NCI-H2196 treated with DMSO at 0.1 percent for 48 hours (cell line): ENCODE results near the gene WASF2.
A peak's percentile ranks its signal among the peaks of the same experiment; 100 is the strongest.
"Not testable (repeated sequence)": the region's sequence is repeated elsewhere in the genome, so short reads cannot be mapped to it uniquely, and the experiment has no call there.

Experiments used
- DNase-seq: peaks from one replicate; lab custom pipeline; 2025; ENCODE audit not compliant: unreplicated experiment; lab: John Stamatoyannopoulos, UW

The WASF2 gene

GRCh38 chr1:27428316-27429028 is 61.5 kb downstream of the WASF2 start:
- DNase-seq: peak; percentile 25

DNA sequence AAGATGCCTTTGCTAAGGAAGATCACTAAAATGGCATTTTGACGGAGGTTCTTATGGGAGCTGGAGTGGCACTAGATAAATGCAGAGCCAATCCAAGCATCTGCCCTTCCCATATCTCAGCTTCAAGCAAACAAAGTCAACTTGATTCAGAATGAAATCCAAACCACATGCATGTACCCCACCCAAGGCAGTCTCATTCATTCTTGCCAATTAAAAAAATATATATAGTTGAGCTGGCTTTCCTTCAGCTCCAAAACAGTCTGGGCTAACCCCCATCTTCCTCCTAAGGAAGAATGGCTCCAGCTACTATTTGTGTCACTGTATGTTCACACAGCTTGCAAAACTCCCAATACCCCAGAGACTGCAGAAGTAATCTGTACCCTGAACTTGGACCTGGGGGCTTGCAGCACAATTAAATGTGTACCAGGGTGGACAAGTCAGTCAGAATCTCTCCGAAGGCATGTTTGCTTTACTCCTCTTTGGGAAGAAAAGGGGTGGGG is 62.1 kb downstream of the WASF2 start:
- DNase-seq: no peak

DNA sequence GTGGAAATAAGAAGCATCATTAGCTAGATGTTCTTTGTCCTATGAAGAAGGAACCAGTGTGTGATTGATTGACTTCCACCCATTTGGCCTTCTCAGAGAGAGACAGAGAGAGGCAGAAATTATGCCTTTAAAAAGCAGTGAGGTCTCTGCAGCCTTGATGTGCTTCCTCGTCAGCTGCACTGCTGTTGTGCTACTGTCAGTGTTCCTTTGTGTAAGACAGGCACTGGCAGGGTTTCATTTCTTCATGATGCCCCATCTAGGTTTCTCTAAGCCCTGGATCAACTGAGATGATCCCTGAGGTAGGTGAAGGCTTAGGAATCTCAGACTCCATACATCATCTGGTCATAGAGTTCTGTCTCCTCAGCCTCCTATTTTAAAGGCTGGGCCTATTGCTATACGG is 62.6 kb downstream of the WASF2 start:
- DNase-seq: no peak

DNA sequence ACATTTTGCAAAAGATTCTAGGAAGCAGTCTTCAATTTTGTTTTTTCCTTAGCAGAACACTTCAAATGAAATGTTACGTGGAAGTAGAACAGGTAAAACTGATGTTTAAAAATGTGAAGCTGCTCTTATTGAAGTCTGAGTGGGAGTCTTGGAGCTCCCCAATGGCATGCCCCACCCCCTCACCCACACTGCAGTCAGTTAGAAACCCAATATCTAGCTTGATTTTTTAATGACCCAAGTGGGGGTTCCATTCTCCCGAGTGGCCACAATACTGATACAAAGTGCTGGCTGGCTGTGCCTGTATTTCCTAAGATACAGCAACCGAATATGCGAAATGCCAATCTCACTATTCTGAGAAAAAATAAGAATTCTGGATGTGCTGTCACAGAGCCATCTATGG is 66.3 kb downstream of the WASF2 start:
- no peak for DNase-seq

DNA sequence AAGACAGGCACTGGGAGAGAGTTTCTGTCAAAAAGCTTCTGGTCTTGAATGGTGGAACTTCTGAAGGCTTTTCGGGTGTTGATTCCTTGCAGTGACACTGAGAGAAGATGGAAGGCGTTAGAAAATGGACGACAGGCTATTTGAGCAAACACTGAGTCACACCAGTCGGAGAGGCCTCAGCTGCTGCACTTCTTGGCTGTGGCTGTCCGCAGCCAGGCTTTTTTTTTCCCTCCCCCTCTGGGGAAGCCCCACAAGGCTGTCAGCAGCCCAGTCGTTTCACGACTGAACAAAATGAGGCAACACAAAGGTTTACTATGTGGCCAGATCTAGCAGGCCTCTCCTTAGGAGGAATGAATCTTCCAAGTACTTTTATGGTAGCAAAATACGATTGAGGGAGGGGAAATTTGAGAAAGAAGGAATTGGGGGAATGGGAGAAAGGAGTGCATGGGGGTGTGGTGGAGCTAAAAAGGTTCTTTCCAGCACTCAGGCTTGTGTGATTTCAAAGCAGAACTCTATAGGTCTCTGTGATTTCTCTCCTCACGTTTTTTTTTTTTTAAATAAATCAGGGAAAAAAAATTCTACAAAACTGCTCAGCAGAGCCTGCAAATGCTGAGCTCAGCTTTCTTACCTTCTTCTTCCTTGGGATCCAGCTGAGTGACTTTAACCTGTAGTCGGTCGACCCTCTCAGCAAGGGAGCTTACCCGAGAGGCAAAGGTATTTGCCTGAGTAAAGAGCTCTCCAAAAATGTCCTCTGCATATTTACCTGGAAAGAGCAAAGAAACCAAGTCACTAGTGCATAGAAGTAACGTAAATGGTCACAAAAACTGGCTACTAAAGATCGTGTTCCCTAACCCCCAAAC is 71.4 kb downstream of the WASF2 start:
- no peak for DNase-seq

DNA sequence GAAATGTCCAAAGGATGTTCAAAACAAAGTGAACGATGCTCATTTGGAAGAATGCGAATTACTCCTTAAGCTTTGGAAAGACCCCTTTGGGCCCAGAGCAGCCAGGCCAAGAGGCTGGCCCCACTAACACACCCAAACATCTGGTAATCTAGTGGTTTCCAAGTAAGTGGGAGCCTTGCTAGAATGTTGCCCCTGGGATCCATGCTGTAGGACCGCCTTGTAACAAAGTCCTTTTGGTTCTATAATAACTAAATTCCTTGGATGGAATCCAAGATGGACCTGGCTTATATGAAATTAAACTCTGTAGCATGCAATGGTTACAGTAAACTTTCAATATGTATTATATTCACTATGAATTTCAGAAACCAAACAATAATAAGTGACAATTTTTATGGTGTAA is 72.3 kb downstream of the WASF2 start:
- no peak for DNase-seq

DNA sequence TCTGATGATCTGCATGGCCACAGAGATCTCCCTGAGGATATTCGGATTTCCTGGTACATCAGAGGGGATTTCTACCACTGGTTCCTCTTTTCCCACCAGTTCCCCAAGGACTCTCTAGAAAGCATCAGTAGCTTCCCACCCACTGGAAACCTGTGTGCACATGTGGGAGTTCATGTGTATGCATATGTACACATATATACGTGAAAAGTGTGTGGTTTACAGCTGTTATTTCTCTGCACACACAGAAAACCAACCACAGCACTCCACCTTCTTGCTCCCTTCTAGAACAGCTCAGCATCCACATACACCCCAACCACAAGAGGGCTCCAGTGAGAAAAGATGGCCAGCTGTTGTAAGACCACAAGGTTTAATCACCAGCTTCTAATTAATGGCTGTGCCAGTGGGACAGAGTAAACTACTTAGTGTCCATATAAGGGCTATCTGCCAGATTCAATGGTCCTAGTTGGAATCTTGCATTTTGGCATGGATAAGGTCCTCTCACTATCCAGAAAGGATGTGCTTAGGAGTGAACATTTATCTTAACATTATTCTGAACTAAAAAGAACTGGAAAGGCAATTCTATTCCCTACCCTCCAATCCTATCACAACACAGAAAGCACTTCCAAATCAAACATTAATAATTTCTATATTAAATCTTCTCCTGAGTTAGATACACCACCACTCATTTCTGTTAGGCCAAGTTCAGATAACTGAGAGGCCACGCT is 73.4 kb downstream of the WASF2 start:
- peak; percentile 35 for DNase-seq

DNA sequence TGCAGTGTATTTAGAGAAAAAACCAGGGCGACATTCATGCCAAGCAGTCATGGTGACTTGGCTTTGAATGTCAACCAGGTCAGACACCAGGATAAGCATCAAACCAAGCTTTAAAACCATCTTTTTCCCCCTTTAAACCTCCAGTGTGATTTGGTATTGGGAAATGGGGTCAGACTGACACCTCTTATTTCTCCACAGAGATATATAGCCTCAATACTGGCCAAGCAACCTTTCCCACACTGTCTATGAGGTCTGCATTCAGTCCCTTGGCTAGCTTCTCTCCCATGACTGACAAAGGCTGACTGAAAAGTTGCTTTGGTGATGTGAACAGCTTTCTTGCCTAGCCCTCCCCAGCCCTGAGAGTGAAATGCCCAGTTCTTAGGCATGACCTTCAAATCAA is 75.9 kb downstream of the WASF2 start:
- no peak for DNase-seq

GRCh38 chr1:27413004-27413403 is 77.0 kb downstream of the WASF2 start:
- no peak for DNase-seq

DNA sequence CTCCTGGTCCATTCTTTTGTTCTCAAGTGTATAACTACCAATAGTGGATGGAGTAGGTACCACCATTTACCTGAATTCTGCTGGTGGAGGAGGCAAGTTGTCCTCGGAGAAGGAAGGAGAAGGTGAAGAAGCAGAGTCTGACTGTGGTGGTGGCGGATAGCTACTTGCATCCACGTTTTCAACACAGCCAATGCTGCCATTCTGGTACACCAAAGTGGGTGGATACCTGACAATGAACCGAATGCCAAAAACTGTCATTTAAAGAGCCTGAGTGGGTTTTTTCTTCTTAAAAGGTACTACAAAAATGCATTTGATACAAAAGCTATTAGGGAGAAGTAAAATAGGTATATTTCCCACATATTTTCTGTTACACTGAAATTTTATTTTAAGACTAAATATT is 77.5 kb downstream of the WASF2 start:
- DNase-seq: no peak

DNA sequence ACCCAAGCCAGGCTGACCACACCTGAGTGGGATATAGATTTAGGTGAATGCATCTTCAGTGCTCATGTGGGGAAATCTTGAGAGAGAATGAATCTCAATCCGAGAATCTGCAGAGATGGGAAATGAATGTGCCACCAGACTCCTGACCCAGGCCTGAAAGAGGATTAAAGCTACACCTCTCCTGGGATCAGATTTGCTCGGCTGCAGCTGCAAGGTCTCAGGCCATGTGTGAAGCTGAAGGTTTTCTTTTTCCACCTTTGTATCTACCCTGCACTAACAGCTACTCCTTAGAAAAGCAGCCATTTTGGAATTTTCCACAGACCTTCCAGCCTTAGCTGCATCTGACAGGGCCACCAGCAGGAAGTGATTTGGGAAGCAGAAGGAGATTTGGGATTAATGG is 79.3 kb downstream of the WASF2 start:
- no peak for DNase-seq

DNA sequence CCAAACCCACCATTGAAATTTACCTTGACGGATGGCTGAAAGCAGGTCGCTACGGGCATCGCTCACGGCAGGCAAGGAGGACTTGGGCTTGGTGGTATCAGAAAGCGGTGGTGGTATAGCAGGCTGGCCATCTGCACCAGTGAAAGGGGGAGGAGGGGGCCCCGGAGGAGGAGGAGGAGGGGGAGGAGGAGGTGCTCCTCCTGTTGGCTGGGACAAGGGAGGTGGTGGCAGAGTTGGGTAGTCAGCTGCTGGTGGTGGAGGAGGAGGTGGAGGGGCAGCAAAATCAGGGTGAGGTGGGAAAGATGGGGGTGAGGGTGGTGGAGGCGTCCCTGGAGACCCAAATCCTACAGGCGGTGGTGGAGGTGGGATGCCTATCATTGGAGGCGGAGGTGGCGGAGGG is 80.3 kb downstream of the WASF2 start:
- no peak for DNase-seq

- DNase-seq: no peak
These were observed 81.8 kb downstream of the WASF2 start for GRCh38 chr1:27408151-27408550.

DNA sequence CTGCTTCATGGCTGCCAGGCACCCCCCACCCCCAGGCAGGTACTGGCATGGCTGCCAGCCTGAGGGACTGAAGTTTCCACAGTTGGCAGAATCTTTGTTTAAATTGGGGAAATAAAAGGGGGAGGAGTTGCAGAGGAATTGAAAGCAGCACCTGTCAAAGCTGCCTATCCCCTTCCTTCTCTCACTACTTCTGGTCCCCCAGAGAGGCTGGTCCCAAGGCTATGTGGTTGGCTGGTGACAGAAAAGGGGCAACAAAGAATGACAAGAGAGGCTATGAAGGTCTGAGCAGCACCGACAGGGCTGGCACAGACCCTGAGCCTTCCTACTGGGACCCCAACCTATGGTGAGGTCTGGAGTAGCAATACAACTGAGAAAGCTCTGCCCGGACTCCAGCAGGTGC is 83.2 kb downstream of the WASF2 start:
- not testable (repeated sequence) for DNase-seq

- no peak for DNase-seq
These were observed 83.6 kb downstream of the WASF2 start for GRCh38 chr1:27406362-27406680.

DNA sequence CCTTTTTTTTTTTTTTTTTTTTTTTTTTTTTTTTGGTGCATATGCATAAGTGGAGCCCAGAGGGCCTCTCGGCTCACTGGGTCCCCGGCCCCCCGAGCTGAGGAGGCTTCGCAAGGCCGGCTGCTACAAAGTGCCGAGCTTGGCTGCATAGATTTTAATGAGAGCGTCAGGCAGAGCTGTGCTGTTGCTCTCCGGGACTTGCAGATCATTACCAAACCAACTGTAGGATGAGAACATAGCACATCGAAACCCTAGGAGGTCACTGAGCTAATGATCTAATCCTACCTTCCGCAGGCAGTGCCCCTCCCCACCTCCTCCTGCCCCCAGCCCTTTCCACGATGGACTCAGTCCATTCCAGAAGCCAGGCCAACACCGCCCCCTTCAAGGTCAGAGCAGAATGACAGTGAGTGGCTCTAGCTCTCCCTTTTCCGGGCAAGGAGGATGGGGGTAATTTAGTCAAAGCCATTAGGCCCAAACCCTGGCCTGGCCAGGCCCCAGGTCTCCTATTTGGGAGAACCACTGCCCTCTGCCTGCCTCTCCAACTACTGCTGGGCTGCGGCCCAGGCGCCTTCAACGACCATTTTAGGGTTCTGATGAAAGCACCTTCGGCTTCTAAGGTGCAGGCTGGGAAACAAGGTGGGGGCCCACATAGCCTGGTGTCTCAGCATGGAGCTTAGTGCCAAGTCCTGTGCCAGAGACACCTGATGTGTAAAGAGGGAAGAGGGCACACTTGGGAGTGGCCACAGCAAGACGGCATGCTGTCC is 84.2 kb downstream of the WASF2 start:
- not testable (repeated sequence) for DNase-seq

DNA sequence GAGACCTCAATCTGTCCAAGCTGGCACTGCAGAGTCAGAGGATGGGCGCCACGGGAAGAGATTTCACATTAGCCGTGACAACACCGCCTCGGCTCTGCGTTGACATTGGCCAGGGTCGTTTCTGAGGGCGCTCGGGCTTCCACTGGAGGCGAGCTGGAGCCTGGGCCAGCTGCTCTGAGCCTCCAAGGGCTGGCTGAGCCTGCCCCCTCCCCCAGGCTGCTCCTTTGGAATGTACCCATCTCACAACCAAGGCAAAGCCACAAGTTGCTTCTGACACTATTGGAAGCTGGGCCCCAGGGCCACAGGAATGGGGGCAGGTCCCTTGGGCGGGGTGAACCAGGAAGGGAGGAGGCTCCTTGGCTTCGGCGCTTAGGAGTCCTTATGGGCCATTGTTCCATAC is 84.9 kb downstream of the WASF2 start:
- no peak for DNase-seq

DNA sequence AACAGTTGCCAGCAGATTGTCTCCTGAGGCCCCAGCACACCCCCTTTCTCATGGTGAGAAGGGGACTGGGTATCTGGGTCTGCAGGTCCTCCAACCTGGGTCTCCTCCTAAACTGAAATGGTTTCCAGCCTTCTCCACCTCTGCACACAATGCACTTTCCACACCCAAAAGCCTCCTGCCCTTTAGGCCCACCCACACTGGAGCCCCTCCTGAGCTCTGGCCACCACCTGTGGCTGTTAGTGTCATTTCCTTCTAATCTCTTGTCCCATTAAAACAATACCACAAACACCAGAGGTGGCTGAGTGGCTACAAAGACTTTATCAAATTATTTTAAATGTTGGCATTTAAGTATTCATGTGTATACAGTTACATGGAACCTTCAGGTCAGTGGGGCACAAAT is 86.0 kb downstream of the WASF2 start:
- no peak for DNase-seq

DNA sequence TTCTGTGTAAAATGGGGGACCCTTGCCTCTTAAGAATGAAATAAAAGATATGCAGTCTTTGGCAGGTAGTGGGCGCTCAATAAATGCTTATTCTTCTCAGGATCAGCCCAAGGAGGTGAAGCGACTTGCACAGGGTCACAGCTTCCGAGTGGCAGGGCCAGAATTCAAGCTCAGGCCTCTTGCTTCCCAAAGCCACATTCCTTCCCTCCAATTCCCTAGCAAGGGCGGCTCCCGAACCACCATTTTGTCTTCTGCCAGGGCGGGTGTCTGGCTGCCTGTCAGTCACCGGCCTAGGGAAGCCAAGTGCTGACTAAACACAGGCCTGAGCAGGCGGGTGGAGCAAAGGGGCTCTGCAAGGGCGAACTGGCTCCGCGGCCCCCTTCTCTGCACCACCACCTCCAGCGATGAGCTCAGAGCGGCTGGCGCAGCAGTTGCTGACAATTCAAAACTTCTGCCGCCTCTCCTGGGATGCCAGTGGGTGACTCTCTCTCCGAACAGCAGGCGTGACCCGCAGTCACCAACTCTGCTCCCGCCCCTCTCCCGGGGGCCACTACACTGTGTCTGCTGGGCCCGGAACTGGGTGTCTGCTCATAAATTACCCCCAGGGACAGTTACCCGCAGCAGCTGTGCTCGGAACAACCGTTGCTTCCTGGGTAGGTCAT is 86.8 kb downstream of the WASF2 start:
- DNase-seq: no peak

- no peak for DNase-seq
These were observed 87.6 kb downstream of the WASF2 start for GRCh38 chr1:27402349-27402754.

DNA sequence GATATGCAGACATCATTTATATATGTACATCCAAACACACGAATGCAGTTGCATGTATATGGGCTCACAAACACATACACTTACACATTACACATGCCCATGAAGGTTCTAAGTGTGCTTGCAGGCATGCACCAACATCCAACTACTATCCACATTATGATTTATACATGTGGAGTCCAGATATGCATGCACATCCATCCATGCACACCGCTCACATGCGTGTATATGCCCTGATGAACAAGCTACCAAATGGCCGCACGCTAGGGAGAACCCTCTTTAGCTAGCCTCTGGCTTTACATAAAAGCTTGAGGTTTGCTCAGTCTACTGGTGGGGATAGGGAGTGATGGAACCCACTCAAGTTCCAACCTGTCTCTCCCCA is 89.0 kb downstream of the WASF2 start:
- DNase-seq: no peak
